COLO829 (cell line): ENCODE measurements around the gene BANP.
"Not testable (repeated sequence)": the region's sequence is repeated elsewhere in the genome, so short reads cannot be mapped to it uniquely, and the experiment has no call there.

Experiments
- DNase-seq: peaks from one replicate; pipeline ENCODE4 v3.0.0; 2012; ENCODE audit warnings: low spot score

Gene BANP

GRCh38 chr16:87927195-87927562 is 24.1 kb upstream of the BANP start:
- no peak for DNase-seq

DNA sequence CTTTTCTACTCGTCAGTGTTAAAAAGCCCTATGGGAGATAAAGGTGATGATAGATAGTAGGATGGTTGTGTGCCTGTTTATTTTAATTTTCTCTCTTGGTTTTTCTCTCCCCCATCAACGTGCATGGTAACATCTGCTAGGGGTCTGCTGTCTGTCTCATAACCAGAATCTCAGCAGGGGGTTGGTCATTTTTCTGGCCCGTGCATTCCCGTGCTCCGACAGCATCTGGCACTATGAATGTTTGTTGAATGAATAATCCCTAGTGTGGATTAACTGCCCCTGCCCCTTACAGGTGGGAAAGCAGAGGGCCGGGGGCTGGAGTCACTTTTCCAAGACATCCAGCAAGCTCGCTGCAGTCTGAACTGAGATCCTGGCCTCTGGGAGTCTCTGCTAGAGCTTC is 21.2 kb upstream of the BANP start:
- no peak for DNase-seq

DNA sequence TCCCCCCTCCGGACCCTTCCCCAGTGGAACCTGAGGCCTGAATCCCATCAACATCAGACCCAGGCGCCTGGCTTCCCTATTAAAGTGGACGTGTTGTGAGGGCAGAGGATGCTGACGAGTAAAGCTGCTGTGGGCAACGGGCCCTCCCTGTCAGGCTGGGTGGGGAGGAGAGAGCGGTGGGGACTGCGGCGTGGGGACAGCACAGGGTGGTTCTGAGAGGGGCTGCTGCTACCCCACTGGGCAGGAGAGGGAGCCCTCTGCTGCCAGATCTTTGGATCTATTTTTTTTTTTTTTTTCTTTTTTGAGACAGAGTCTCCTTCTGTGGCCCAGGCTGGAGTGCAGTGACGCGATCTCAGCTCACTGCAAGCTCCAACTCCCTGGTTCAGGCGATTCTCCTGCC is 20.8 kb upstream of the BANP start:
- DNase-seq, result no peak

DNA sequence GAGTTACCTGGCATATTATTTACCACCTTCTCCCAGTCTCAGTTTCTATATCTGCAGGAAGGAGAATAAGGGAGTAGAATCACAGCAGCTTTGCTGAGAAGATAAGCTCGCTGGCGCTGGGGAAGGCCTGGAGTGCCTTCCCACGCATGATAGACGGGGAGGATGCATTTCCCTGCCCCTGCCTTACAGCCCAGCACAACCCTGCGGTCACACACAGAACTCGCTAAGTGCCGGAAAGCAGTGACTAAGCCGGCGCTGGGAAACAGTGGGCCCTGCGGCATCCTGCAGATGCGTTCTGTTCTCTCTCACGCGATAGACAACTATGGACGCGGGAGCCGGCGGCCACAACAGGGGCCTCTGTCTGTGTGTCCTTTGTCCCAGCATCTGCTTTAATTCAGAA is 19.7 kb upstream of the BANP start:
- no peak for DNase-seq

DNA sequence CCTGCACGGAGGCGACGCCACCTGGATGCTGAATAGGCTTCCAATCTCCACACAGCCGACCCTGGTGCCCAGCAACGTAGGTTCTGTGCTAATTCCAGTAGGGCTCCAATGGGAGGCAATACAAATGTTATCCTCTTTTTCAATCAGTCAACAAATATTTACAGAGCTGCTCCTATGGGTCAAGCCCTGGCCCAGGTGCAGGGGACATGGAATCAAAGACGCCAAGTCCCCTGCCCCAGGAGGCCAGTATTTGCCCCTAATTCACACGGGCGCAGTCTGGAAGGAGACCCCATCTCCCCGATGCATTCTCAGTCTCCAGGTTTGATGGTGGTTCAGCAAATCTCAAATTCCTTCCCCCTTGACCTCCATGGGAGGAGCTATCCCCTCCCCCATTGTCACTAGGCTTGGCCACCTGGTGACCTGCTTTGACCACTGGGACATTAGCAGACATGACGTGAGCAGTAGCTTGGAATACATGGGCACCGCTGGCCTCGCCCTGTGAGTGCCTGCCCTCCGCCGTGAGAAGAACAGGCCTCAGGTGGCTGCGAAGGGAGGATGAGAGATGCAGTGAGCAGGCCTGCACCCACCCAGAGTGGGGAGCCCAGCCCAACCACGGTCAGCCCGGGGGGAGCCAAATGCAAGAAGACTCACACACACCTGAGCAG is 18.6 kb upstream of the BANP start:
- DNase-seq, result not testable (repeated sequence)

GRCh38 chr16:87933140-87933495 is 18.1 kb upstream of the BANP start:
- no peak for DNase-seq

DNA sequence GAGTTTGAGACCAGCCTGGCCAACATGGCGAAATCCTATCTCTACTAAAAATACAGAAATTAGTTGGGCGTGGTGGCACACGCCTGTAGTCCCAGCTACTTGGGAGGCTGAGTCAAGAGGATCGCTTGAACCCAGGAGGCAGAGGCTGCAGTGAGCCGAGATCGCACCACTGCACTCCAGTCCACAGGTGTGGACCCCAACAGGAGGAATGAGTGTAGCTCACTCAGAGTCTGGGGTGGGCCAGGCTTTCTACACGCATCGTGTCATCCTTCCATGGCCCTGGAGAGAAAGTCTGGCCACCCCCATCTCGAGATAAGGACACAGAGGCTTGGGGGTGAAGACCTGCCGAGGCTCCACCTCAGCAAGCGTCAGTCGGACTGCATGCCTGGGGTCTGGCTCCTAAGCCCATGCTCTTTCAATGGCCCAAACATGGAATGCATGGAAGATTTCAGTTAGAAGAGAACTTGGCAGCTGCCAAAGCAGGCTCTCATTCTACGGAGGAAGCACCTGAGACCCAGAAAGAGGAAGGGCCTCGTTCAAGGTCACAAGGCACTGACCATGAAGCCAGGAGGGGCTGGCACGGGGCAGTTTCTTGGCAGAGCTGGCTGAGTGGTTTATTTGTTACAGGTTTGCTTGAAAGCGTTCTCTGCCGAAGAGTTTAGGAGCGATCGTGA is 16.3 kb upstream of the BANP start:
- DNase-seq, result not testable (repeated sequence)

- DNase-seq, result not testable (repeated sequence)
Measured at GRCh38 chr16:87936016-87936374, 15.2 kb upstream of the BANP start.

DNA sequence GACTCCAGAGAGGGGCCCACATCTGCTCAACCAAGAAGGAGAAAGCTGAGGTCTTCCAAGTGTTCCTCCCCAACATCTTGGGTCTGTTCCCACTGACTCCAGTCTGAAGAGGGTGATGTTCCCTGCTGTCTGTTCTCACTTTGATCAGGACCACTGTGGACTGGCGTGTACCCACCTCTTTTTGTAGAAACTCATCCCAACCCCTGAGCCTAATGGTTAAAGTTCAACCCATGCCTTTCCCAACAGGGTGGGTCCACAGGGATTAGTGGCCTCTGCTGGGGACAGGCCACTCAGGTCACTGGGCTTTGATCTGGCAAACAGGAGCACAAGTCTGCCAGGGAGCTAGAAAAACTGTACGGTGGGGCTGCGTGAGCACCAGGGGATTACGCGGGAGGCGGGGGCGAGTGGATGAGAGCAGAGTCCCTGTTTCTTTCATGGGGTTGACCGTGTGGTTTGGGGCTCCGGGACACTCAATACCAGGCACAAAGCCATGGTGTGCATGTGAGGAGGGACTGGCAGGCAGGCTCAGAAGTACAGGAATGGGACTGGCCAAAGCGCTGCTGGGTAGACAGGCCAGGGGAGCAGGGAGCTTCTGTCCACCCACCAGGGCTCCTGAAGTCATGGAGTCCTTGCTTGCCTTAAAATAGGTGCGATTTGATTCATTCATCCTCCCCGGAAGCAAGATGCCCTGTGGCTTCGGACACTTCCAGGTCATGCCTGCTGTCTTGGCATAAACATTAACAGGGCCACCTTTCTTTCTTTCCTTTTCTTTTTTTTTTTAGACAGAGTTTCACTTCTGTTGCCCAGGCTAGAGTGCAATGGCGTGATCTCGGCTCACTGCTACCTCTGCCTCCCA is 14.6 kb upstream of the BANP start, which contains the start of gene CA5A:
Gene CA5A, minus strand, starts transcription at position 155 of the 856 bp plus-strand sequence. Its CDS starts 79 bp downstream, at position 76.
- DNase-seq, result no peak

- DNase-seq, result not testable (repeated sequence)
Measured at GRCh38 chr16:87937231-87937542, 14.0 kb upstream of the BANP start.

- DNase-seq, result no peak
Measured at GRCh38 chr16:87938412-87938949, 12.8 kb upstream of the BANP start.

GRCh38 chr16:87939562-87940423 is 11.4 kb upstream of the BANP start:
- DNase-seq, result no peak

GRCh38 chr16:87942680-87943079 is 8.6 kb upstream of the BANP start:
- no peak for DNase-seq

DNA sequence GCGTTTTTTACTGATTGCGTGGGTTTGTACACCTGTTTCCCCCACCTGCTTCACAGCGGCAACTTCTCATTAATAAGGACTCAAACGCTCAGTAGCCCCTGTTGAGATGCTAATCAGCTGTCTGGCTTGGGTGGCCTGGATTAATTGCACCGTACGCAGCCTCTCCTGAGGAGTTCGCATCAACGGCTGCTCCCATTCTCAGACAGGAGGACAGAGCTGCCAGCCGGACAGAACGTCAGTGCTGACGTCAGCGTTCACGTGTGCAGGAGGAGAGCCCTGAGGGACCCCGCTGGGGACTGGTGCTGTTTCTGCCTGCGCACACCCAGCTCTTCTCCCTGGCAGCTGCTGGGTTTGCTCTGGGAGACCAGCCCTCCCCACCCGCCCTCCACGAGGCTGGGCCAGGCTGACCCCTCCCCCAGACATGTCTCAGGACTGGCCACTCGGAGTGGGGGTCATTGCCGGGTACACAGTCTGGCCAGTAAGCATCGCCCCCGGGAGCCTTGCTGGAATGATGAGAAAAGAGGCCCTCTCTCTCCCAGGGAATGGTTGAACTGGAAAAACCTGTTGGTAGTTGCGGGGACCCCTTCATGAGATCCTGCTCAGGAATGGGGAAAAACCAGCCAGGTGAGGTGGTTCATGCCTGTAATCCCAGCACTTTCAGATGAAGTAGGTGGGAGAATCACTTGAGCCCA is 5.7 kb upstream of the BANP start:
- DNase-seq, result no peak

DNA sequence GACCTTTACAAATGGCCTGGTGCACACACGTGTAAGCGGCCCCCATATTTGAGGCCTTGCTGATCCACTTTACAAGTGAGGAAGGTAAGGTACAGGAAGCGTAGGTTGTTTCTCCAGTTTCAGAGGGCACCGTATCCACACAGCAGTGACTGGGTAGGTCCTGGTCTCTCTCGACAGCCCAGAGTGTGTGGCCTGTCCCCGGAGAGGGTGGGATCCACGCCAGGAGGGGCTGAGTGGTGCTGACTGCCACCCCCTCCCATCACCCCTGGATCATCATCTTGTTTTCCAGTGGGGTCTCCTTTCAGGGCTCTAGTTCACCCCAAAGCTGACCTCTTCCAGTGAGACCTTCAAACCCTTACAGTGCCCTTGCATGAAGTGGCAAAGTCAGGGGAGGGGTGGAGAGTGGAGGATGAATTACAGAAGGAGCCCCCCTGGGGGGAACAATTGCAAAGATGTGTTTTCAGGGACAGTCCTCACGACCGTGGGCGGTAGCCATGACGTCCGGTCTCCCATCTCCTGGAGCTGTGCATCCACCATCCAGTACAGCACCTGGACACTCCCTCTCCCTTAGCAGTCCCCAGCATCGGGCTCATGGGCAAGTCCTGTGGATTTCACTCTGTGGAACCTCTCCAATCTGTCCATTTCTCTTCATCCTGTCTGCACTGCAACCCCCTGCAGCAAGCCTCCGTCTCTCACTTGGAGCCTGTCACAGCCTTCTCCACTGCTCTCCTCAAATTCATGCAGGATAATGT is 4.5 kb upstream of the BANP start:
- no peak for DNase-seq

- DNase-seq, result no peak
Measured at GRCh38 chr16:87947356-87948118, 3.7 kb upstream of the BANP start.

GRCh38 chr16:87948119-87948545 is 3.1 kb upstream of the BANP start:
- no peak for DNase-seq

GRCh38 chr16:87948735-87949070 is 2.5 kb upstream of the BANP start:
- DNase-seq, result no peak

- DNase-seq, result no peak
Measured at GRCh38 chr16:87949071-87949744, 2.0 kb upstream of the BANP start.
